T1000 (cell line): ENCODE measurements around the gene OR5P2.
"Not testable (repeated sequence)": the region's sequence is repeated elsewhere in the genome, so short reads cannot be mapped to it uniquely, and the experiment has no call there.

Experiments used
- DNase-seq: peaks from one replicate; lab custom pipeline; 2025; ENCODE audit warnings: mixed read lengths; lab: John Stamatoyannopoulos, UW

OR5P2 gene, protein sequence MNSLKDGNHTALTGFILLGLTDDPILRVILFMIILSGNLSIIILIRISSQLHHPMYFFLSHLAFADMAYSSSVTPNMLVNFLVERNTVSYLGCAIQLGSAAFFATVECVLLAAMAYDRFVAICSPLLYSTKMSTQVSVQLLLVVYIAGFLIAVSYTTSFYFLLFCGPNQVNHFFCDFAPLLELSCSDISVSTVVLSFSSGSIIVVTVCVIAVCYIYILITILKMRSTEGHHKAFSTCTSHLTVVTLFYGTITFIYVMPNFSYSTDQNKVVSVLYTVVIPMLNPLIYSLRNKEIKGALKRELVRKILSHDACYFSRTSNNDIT

DNA sequence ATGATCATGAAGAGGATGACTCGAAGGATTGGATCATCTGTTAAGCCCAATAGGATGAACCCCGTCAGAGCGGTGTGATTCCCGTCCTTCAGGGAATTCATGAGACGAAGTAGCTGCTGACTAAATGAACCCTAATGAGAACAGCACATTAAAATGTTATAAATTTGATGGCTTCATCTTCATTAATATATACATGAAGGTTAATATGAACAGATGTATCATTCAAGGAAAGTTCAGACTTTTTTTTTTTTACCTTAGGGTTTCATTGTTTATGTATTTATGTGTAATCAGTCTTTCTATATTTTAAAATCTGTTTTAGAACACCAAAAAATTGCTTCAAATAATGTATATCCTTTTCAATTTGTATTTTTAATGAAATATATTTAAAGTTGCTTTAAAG is at the start of gene OR5P2:
OR5P2 (minus strand) TSS at position 101 of the 400 bp plus-strand sequence; CDS start at position 101, 0 bp downstream.
- DNase-seq: no peak

GRCh38 chr11:7846003-7846402 is 49.3 kb upstream of the OR5P2 start:
- no peak for DNase-seq

- DNase-seq: no peak
Measured at GRCh38 chr11:7844986-7845385, 48.2 kb upstream of the OR5P2 start.

DNA sequence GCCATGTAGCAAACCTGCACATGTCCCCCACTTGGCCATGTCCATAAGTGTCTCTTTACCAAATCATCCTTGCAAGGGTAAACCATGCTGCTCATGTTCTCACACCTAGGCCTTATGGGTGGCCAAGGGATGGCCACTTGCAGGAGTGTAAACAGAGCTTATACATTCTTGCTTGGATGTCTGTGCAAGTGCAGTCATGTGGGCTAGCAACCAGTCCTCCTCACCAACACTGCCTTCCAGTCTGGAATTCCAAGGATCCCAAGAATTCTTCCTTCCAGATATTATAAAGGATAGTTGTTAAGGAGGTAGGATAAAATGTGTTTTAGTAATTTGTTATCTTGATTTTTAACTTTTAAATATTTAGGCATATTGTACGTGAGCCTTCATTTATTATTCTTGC is 47.8 kb upstream of the OR5P2 start:
- DNase-seq: no peak

GRCh38 chr11:7840578-7840977 is 43.8 kb upstream of the OR5P2 start:
- DNase-seq: no peak

DNA sequence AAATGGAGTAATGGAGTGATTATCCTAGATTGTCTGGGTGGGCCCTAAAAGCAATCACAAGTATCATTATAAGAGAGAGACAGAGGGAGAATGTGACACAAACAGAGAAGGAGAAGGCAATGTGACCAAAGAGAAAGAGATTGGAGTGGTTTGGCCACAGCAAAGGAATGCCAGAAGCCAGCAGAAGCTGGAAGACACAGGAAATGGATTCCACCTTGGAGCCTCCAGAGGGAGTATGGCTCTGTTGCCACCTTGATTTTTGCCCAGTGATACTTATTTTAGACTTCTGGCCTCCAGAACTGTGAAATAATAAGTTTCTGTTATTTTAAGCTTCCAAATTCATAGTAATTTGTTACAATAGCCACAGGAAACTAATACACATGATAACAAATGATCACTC is 36.8 kb upstream of the OR5P2 start:
- DNase-seq: no peak

- DNase-seq: no peak
Measured at GRCh38 chr11:7830740-7831139, 34.0 kb upstream of the OR5P2 start, which contains the start of gene OR5P3. OR5P3 (minus strand) TSS chr11:7830840.

DNA sequence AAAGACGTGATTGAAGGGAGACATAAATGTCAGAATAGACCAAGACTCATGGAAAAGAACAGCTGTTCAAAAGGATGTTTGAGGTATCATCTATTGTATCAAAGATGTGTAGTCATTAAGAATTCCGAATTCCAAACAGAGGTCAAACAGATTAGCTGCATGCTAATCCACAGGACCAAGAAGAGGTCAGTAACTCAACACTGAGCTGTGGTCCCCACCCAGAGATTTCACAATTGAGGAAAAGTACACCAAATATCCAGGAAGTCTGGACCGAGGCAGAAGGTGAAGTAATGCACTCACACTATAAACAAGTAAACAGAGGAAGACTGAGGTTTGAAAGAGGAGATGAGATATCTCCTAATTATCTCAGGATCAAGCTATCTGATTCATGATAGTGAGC is 29.6 kb upstream of the OR5P2 start:
- DNase-seq: no peak

DNA sequence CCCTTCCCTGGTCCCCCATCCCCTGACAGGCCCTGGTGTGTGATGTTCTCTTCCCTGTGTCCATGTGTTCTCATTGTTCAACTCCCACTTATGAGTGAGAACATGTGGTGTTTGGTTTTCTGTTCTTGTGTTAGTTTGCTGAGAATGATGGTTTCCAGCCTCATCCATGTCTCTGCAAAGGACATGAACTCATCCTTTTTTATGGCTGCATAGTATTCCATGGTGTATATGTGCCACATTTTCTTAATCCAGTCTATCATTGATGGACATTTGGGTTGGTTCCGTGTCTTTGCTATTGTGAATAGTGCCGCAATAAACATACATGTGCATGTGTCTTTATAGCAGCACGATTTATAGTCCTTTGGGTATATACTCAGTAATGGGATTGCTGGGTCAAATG is 23.7 kb upstream of the OR5P2 start:
- not testable (repeated sequence) for DNase-seq

- DNase-seq: not testable (repeated sequence)
Measured at GRCh38 chr11:7814897-7815296, 18.2 kb upstream of the OR5P2 start.

DNA sequence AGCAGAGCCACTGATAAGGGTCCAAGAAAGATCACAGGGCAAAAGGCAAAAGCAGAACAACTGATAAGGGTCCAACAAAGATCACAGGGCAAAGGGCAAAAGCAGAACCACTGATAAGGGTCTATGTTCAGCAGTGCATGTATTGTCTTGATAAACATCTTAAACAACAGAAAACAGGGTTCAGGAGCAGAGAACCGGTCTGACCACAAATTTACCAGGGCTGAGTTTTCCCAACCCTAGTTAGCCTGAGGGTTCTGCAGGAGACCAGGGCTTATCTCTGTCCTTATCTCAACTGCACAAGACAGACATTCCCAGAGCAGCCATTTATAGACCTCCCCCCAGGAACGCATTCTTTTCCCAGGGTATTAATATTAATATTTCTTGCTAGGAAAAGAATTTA is 13.6 kb upstream of the OR5P2 start:
- DNase-seq: not testable (repeated sequence)

- no peak for DNase-seq
Measured at GRCh38 chr11:7793233-7793632, 3.5 kb downstream of the OR5P2 start.

DNA sequence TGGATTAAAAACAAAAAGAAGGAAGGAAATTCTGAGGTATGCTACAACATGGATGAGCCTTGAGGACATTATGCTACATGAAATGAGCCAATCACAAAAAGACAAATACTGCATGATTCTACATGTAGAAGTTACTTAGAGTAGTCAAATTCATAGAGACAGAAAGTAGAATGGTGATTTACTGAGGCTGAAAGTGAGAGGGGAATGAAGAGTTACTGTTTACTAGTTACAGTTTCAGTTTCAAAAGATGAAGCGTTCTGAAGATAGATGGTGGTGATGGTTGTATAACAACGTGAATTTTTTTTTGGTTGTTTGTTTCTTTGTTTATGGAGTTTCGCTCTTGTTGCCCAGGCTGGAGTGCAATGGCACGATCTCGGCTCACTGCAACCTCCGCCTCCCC is 9.5 kb downstream of the OR5P2 start:
- DNase-seq: no peak

DNA sequence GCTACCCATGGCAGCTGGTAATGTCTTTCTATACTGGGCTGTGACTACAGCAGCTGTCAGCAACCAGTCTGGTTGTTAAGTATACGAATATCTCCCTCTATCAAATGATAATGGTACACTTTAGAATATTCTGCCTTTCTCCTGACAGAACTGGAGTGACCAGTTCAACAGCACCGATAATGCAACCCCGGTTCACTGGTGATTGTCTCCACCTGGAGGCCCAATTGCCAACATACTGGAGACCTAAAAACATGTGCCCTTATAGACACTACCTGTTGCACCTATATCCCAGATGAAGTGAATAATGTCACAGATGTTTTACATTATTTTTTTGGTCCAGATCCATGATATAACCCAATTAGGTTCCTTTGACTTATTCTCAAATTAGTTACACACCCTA is 21.1 kb downstream of the OR5P2 start:
- DNase-seq: no peak

DNA sequence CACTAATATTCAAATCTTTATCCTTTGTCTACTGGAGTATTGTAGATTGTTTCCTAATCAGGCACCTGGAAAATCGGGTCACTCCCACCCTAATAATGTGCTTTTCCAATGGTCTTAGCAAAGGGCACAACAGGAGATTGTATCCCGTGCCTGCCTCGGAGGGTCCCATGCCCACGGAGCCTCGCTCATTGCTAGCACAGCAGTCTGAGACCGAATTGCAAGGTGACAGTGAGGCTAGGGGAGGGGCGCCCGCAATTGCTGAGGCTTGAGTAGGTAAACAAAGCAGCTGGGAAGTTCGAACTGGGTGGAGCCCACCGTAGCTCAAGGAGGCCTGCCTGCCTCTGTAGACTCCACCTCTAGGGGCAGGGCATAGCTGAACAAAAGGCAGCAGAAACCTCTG is 32.4 kb downstream of the OR5P2 start:
- DNase-seq: not testable (repeated sequence)

DNA sequence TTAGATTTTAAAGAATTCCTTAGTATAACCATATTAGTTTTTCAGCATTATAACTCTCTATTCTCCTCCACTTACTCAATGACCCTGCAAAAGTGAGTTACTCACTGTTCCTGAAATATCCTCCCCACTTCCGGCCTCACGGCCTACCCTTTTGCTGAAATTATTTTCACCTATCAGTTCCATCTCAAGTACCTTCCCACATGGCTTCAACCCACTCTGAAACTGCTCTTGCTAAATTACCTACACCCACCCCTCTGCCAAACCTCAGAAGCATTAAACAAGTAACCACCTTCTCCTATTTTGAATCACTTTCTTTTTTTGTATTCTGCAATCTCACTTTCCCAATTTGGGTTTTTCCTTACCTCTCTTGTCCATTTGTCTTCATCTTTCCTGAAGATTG is 37.7 kb downstream of the OR5P2 start:
- no peak for DNase-seq

- no peak for DNase-seq
Measured at GRCh38 chr11:7749456-7749855, 47.3 kb downstream of the OR5P2 start.
